BE2C (cell line): ENCODE measurements around the gene MSTO1.

Experiments used
- DNase-seq: peaks from one replicate; pipeline ENCODE4 v3.0.0-alpha.2; 2020
- H3K27me3 ChIP-seq: fragments of 250-450 bp; sonication (Bioruptor Pico); 2 replicates; pipeline ENCODE4 v1.5.1; 2020; ENCODE audit warnings: mild to moderate bottlenecking
- H3K36me3 ChIP-seq: fragments of 250-450 bp; sonication (Bioruptor Pico); 2 replicates; pipeline ENCODE4 v1.5.1; 2020; ENCODE audit warnings: mild to moderate bottlenecking
- H3K4me1 ChIP-seq: fragments of 250-450 bp; sonication (Bioruptor Pico); 2 replicates; pipeline ENCODE4 v1.5.1; 2020
- H3K4me3 ChIP-seq: 2 replicates; pipeline ENCODE4 v1.5.1; 2011; ENCODE audit warnings: low read depth, low read length
- H3K9me3 ChIP-seq: fragments of 250-450 bp; sonication (Bioruptor Pico); 2 replicates; pipeline ENCODE4 v1.5.1; 2020
- CTCF ChIP-seq: IDR thresholded peaks from 2 replicates; pipeline ENCODE4 v1.5.1; 2012; ENCODE audit warnings: mild to moderate bottlenecking, low read depth, low read length

MSTO1 gene

GRCh38 chr1:155645648-155646047 lies 35.6 kb downstream of the MSTO1 start:
- Histone ChIP-seq H3K4me1 (peaks cover 1% of the 10 kb centered on the region; the same call in 1 of the 2 replicates), H3K27me3 (no peaks in the 10 kb centered on the region), H3K4me3 (no peak overlapping the region), H3K36me3 (no peaks in the 10 kb centered on the region), H3K9me3 (peaks cover 5% of the 10 kb centered on the region)
- no peak for TF ChIP-seq CTCF
- DNase-seq = no peak

GRCh38 chr1:155646307-155646706 lies 36.3 kb downstream of the MSTO1 start:
- H3K9me3 ChIP-seq = peaks cover 5% of the 10 kb centered on the region
- no peak for TF ChIP-seq CTCF
- peaks cover 5% of the 10 kb centered on the region for H3K4me1 ChIP-seq
- H3K27me3 ChIP-seq = no peaks in the 10 kb centered on the region
- DNase-seq = no peak
- H3K36me3 ChIP-seq = no peaks in the 10 kb centered on the region
- H3K4me3 ChIP-seq = no peak overlapping the region

- no peak for DNase-seq
- TF ChIP-seq CTCF = peak; percentile 47
- Histone ChIP-seq H3K4me3 (no peak overlapping the region), H3K9me3 (no peaks in the 10 kb centered on the region; the same call in 1 of the 2 replicates), H3K27me3 (no peaks in the 10 kb centered on the region), H3K36me3 (no peaks in the 10 kb centered on the region), H3K4me1 (peaks cover 5% of the 10 kb centered on the region)
These were observed 38.5 kb downstream of the MSTO1 start for GRCh38 chr1:155648207-155649147.

- H3K27me3 ChIP-seq = no peaks in the 10 kb centered on the region
- TF ChIP-seq CTCF = no peak
- H3K4me1 ChIP-seq = peaks cover 5% of the 10 kb centered on the region
- DNase-seq = no peak
- H3K9me3 ChIP-seq = no peaks in the 10 kb centered on the region
- no peaks in the 10 kb centered on the region for H3K36me3 ChIP-seq
- H3K4me3 ChIP-seq = no peak overlapping the region
These were observed 39.7 kb downstream of the MSTO1 start for GRCh38 chr1:155649676-155650075.

- H3K4me3 ChIP-seq = no peak overlapping the region
- no peaks in the 10 kb centered on the region for H3K27me3 ChIP-seq
- H3K4me1 ChIP-seq = peaks cover 5% of the 10 kb centered on the region
- DNase-seq = no peak
- no peaks in the 10 kb centered on the region for H3K36me3 ChIP-seq
- H3K9me3 ChIP-seq = no peaks in the 10 kb centered on the region
- TF ChIP-seq CTCF = no peak
These were observed 40.3 kb downstream of the MSTO1 start for GRCh38 chr1:155650231-155650757.
